ENCODE results near the gene MCC.

Gene MCC
- total RNA-seq, result 23.6 to 37.3 reads per million in 2 donors

- DNase-seq, result peak; percentile 25
Observed at GRCh38 chr5:113487781-113488644, at the start of gene MCC. Gene MCC (minus strand): TSS chr5:113488453.

GRCh38 chr5:113531481-113532159 is 43.4 kb upstream of the MCC start:
- no peak for DNase-seq

- no peak for DNase-seq
Observed at GRCh38 chr5:113527746-113528145, 39.5 kb upstream of the MCC start.

- no peak for DNase-seq
Observed at GRCh38 chr5:113526421-113526820, 38.2 kb upstream of the MCC start.

DNA sequence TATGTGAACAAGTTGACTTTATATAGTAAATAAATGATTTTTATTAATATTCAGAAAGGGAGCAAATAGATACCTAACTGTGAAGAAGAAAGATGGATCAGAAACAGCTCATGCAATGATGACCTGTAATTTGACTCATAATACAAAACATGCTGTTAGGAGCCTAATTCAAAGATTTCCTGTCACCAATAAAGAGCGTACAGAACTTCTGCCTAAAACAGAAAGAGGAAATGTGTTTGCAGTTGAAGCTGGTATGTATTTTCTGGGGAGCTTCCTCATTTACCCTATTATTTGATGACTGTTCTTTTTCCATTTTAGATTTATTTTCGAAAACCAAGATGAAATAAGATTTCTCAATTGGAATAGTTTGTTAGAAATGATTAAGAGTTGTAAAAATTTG is 36.7 kb upstream of the MCC start:
- no peak for DNase-seq

DNA sequence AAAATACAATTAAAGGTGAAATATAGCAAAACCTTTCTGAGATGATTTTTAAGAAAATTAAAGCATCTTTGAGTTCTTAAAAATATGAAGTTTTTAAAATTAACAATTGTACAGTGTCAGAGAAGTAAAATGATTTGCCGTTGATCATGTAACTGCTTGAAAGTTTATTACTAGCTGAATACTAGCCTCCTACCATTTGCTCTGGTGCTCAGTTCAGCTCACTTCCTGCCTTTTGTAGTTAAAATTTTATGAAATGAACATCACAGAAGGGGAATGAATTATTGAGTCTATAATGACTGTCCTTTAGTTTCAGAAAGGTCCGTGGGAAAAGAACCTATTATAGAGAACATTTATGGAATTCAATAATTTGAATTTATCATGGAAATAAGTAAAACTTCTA is 34.9 kb upstream of the MCC start:
- DNase-seq, result no peak

DNA sequence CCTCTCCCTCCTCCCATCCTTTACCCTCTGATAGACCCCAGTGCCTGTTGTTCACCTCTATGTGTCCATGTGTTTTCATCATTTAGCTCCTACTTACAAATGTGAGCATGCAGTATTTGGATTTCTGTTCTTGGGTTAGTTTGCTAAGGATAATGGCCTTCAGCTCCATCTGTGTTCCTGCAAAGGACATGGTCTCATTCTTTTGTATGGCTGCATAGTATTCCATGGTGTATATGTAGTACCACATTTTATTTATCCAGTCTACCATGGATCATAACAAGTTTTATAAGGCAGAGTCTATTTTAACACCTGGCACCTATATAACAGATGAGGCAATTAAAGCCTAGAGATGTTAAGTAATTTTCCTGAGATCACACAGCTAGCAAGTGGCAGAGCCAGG is 32.6 kb upstream of the MCC start:
- no peak for DNase-seq

GRCh38 chr5:113520429-113520828 is 32.2 kb upstream of the MCC start:
- DNase-seq, result no peak

DNA sequence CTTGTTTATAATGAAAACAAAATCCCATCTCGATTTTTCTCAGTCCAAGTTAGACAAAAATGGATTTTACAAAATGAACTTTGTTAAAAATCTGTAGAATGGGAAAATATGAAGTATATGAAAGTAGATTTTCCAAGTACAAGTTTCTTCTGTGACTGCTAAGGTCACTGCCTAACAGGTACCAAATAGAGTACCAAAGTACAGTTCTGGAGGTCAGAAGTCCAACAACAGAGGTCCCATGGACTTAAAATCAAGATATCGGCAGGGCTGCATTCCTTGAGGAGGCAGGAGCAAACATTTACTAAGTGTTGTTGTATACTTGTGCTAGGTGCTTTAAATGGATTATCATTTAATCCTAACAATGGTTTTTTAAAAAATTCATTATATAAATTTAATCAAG is 31.2 kb upstream of the MCC start:
- DNase-seq, result no peak

- DNase-seq, result no peak
Observed at GRCh38 chr5:113518884-113519283, 30.6 kb upstream of the MCC start.

GRCh38 chr5:113514289-113514635 is 26.0 kb upstream of the MCC start:
- DNase-seq, result no peak

DNA sequence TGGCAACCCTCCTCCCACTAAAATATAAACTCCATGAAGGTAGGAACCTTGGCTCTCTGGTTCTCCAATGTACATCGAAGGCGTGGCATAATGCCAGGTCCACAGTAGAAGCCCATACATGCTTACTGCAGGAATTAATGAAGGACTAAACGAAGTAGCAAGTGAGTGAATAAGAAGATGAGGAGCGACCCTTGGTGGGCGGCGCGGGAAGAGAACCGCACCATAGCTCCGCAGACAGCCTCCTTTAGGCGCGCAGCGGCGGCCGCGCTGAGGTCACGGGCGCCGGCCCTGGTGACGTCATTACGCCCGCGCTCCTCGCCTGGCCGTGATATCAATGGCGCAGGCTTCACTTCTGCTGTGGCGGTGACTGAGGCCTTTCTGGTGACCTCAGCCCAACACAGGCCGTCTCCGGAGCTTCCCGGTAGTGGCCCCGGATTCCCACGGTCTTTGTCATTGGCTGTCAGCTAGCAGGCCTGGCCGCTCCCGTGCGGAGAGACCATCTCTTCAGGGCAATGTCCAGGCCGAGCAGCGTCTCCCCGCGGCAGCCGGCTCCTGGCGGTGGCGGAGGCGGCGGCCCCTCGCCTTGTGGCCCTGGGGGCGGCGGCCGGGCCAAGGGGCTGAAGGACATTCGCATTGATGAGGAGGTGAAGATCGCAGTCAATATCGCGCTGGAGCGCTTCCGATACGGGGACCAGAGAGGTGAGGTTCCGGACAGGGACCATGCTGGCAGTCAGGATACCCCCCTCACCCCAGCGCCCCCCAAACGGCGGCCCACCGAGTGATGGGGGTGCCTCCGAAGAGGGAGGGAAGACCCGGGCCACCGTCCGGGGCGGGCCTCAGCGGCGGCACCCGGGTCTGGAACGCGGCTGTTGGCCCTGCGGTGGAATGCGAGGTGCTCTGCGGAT is 25.4 kb upstream of the MCC start, which contains the start of gene YTHDC2:
YTHDC2 (plus strand) TSS at position 311 of the 905 bp plus-strand sequence; CDS start at position 513, 202 bp downstream.
- peak; percentile 77 for DNase-seq

- DNase-seq, result no peak
Observed at GRCh38 chr5:113512341-113512740, 24.1 kb upstream of the MCC start.

- no peak for DNase-seq
Observed at GRCh38 chr5:113510836-113511451, 22.7 kb upstream of the MCC start.

GRCh38 chr5:113508756-113509155 is 20.5 kb upstream of the MCC start:
- DNase-seq, result no peak

DNA sequence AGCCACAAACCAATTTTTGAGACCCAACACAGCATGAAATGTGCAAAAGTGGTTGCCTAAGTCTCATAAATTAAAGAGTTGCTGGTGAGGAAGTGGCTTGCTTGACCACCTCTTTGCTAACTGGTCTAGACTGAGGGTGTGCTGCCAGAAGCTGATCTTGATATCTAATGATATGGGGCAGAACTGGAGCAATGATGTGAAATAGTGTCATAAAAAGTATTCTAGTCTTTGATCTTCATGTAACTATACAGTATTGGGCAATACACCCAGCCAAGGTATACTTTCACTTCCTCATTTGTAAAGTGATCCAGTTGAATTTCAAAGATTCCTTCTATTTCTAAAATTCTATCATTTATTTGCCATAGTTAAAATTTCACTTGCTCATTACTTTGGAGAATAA is 19.3 kb upstream of the MCC start:
- DNase-seq, result no peak

DNA sequence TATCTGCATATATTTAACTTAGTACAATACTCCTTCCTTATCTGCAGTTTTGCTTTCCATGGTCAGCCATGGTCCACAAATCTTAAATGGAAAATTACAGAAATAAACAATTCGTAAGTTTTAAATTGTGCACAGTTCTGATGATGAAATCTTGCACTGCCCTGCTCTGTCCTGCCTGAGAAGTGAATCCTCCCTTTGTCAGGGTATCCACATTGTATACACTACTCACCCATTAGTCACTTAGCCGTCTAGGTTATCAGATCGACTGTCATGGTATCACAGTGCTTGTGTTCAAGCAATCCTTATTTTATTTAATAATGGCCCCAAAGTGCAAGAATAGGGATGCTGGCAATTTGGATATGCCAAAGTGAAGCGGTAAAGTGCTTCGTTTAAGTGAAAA is 16.9 kb upstream of the MCC start:
- no peak for DNase-seq

- no peak for DNase-seq
Observed at GRCh38 chr5:113503146-113503545, 14.9 kb upstream of the MCC start.

GRCh38 chr5:113502073-113502472 is 13.8 kb upstream of the MCC start:
- no peak for DNase-seq

DNA sequence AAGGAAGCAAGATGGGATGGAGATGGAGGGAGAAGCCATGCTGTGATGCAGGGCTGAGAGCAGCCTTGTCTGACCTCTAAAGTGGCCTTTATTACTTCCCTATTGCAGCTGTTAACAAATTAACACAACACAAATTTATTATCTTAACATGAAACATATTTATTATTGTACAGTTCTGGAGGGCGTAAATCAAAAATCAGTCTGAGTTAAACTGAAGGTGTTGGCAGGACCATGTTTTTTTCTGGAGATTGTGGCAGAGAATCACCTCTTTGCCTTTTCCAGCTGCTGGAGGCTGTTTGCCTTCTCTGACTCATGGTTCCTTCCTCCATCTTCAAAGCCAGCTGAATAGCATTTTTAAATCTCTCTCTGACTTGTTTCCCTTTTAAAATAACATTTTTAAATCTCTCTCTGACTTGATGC is 7.2 kb upstream of the MCC start:
- DNase-seq, result no peak

DNA sequence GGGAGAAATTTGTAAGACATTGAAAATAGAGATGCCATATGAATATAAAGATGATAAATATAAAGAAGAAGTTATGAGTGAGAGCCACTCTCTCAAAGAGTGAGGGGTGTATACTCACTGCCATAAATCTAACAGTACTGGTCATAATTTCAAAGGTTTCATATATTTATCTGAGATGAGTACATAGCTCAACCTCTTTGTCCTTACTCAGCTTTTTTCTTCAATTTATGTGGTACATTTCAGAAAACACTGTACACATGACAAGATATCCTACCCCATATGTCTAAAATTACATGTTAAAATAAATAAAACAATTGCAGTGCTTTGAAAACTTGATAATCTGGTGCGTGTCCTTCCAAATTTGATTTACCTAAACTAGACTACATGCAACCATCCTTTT is 5.2 kb upstream of the MCC start:
- no peak for DNase-seq

GRCh38 chr5:113491022-113491421 is 2.8 kb upstream of the MCC start:
- no peak for DNase-seq

DNA sequence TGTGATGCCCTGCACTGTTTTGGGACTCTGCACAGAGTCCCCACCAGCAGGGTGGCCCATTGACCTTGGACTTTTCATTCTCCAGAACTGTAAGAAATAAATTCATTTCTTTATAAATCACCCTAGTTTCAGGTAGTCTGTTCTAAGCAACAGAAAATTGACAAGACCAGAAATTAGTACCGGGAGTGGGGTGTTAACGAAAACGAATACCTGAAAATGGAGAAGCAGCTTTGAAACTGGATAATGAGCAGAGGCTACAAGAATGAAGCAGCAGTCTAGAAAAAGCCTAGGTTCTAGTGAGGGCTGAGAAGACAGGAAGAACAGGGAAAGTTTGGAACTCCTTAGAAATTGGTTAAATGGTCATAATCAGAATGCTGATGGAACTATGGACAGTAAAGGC is 2.1 kb upstream of the MCC start:
- DNase-seq, result no peak

Data from activated gamma-delta T cell (primary cell).